Caco-2 (cell line): Measurements from ENCODE around the gene SHFL. TPM values are rescaled to one million over a fixed set of nuclear protein-coding genes. Genes with fewer than 3 reads are reported as not detected.

Experiments used
- BruUV-seq: library from RNA; stranded (reverse); fragments of 400-500 nt; replicated peaks from 2 replicates; lab custom pipeline; 2021; lab: Mats Ljungman, UMichigan
- CTCF ChIA-PET: fragments of 300-600 bp; sonication (Branson Sonifier 250); formaldehyde crosslinking; loops from one replicate; lab custom pipeline; 2022; ENCODE audit warnings: antibody characterized with exemption; lab: Charles Lee
- POLR2A ChIA-PET: fragments of 300-600 bp; sonication (Branson Sonifier 250); formaldehyde crosslinking; loops from one replicate; lab custom pipeline; 2022; ENCODE audit warnings: antibody characterized with exemption; lab: Charles Lee
- DNase-seq, 2 experiments: peaks; one replicate each; pipeline versions ENCODE4 v3.0.0 to v3.0.0-alpha.2; 2020 to 2022
- H3K27me3 ChIP-seq: replicated peaks from 2 replicates; pipeline ENCODE4 v1.6.0; 2011; ENCODE audit warnings: low read length; ENCODE audit not compliant: control insufficient read depth, insufficient read depth
- H3K36me3 ChIP-seq: 2 replicates; pipeline ENCODE4 v1.5.1; 2011; ENCODE audit warnings: low read length; ENCODE audit not compliant: control insufficient read depth, insufficient read depth
- H3K4me1 ChIP-seq: fragments of 250-450 bp; sonication (Bioruptor Pico); 2 replicates; pipeline ENCODE4 v1.5.1; 2020; ENCODE audit warnings: mild to moderate bottlenecking
- H3K4me3 ChIP-seq: 2 replicates; pipeline ENCODE4 v1.5.1; 2011; ENCODE audit warnings: low read depth, mild to moderate bottlenecking, control low read depth, low read length
- H3K9me3 ChIP-seq: fragments of 250-450 bp; sonication (Bioruptor Pico); 2 replicates; pipeline ENCODE4 v1.5.1; 2020; ENCODE audit warnings: mild to moderate bottlenecking, moderate library complexity
- H3K27ac Mint-ChIP-seq: one replicate; pipeline ENCODE4 v1.8.0; 2022; ENCODE audit warnings: mixed read lengths; ENCODE audit not compliant: unreplicated experiment
- H3K27me3 Mint-ChIP-seq: one replicate; pipeline ENCODE4 v1.8.0; 2022; ENCODE audit warnings: mixed read lengths; ENCODE audit not compliant: insufficient read depth, unreplicated experiment
- H3K36me3 Mint-ChIP-seq: one replicate; pipeline ENCODE4 v1.8.0; 2022; ENCODE audit warnings: mild to moderate bottlenecking, mixed read lengths; ENCODE audit not compliant: insufficient read depth, unreplicated experiment
- H3K4me1 Mint-ChIP-seq: one replicate; pipeline ENCODE4 v1.8.0; 2022; ENCODE audit warnings: low read depth, mixed read lengths; ENCODE audit not compliant: unreplicated experiment
- H3K4me3 Mint-ChIP-seq: one replicate; pipeline ENCODE4 v1.8.0; 2022; ENCODE audit warnings: mild to moderate bottlenecking, moderate library complexity, mixed read lengths; ENCODE audit not compliant: unreplicated experiment
- H3K9me3 Mint-ChIP-seq: one replicate; pipeline ENCODE4 v1.8.0; 2022; ENCODE audit warnings: mixed read lengths; ENCODE audit not compliant: unreplicated experiment
- intact Hi-C: fragments of 100-400 bp; cut with micrococcal nuclease; formaldehyde crosslinking; loops from one replicate; pipeline ENCODE4 v1.10.0; 2022; ENCODE audit not compliant: unreplicated experiment
- total RNA-seq: library from RNA; stranded (reverse); gene quantifications from 2 replicates; pipeline ENCODE4 v1.2.3, GENCODE V29; 2022
- TF ChIP-seq, protein P1 (sequence below), 2 experiments: fragments of 200-600 bp in 1 of 2; IDR thresholded peaks; 1 replicate in 1 of 2; 2 replicates in 1 of 2; pipeline versions ENCODE4 v1.5.1 to v1.8.0; 2011 to 2022; ENCODE audit warnings: antibody characterized with exemption in 1 of 2, control low read depth in 1 of 2, inconsistent platforms in 1 of 2, low read depth in 1 of 2, low read length in 1 of 2, mild to moderate bottlenecking in 1 of 2, moderate library complexity in 1 of 2; ENCODE audit not compliant: insufficient read depth in 1 of 2, severe bottlenecking in 1 of 2, unreplicated experiment in 1 of 2

SHFL gene
- total RNA-seq, 1 experiment from 2014 or later: 6.2 TPM

DNA sequence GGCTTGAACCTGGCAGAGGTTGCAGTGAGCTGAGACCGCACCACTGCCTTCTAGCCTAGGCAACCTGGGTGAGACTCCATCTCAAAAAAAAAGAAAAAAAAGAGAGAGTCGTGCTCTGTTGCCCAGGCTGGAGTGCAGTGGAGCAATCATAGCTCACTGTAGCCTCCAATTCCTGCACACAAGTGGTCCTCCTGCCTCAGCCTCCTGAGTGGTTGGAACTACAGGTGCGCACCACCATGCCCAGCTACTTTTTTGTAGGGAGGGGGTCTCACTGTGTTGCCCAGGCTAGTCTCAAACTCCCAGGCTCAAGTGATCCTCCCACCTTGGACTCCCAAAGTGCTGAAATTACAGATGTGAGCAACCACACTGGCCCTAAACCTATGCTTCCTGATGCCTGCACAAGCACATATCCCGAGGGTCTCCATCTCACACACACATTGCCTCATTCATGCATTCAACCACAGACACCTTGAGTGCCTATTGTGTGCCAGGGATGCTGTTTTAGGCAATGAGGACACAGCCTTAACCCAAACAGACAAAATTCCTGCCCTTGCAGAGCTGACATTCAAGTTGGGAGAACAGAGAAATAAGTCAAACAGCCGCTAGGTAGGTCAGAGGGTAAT is 14.2 kb downstream of the SHFL start:
- H3K27ac Mint-ChIP-seq: no peak overlapping the region
- Histone ChIP-seq H3K4me3 (no peak overlapping the region), H3K4me1 (no peaks in the 10 kb centered on the region), H3K36me3 (no peaks in the 10 kb centered on the region), H3K27me3 (no peaks in the 10 kb centered on the region), H3K9me3 (no peaks in the 10 kb centered on the region)
- no peaks in the 10 kb centered on the region for H3K9me3 Mint-ChIP-seq
- DNase-seq: no peak
- H3K4me3 Mint-ChIP-seq: no peak overlapping the region
- no peaks in the 10 kb centered on the region for H3K4me1 Mint-ChIP-seq
- CTCF ChIA-PET: no interaction called here
- BruUV-seq: no TSS peak
- TF ChIP-seq, protein P1, sequence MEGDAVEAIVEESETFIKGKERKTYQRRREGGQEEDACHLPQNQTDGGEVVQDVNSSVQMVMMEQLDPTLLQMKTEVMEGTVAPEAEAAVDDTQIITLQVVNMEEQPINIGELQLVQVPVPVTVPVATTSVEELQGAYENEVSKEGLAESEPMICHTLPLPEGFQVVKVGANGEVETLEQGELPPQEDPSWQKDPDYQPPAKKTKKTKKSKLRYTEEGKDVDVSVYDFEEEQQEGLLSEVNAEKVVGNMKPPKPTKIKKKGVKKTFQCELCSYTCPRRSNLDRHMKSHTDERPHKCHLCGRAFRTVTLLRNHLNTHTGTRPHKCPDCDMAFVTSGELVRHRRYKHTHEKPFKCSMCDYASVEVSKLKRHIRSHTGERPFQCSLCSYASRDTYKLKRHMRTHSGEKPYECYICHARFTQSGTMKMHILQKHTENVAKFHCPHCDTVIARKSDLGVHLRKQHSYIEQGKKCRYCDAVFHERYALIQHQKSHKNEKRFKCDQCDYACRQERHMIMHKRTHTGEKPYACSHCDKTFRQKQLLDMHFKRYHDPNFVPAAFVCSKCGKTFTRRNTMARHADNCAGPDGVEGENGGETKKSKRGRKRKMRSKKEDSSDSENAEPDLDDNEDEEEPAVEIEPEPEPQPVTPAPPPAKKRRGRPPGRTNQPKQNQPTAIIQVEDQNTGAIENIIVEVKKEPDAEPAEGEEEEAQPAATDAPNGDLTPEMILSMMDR (IDR thresholded peaks at IDR 0.05; ENCODE audit: insufficient read depth in 1 of 2, low read depth in 1 of 2, low read length in 1 of 2, severe bottlenecking in 1 of 2, unreplicated experiment in 1 of 2): no peak
- intact Hi-C loops: no loop called here
- H3K27me3 Mint-ChIP-seq: peaks cover 2% of the 10 kb centered on the region
- POLR2A ChIA-PET: no interaction called here
- peaks cover 15% of the 10 kb centered on the region for H3K36me3 Mint-ChIP-seq

DNA sequence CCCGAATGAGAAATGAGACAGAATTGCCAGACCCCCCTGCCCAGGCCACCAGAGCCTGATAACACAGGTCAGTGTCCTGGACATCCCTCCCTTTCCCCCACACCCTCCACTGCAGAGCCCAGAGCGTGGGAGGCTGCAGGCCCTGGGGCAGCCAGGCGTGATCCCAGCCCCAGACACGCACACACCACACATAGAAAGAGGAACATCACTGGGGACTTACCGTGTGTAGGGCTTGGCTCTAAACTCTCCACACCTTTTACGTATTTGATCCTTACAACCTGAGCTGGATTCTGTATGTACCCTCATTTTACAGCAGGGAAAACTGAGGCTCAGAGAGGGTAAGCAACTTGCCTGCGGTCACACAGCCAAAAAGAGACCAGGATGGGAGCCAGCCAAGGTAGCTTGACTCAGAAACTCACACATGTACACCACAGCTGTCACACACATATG is 16.7 kb downstream of the SHFL start:
- Mint-ChIP-seq H3K4me3 (no peak overlapping the region), H3K27ac (no peak overlapping the region), H3K36me3 (peaks cover 20% of the 10 kb centered on the region), H3K27me3 (peaks cover 2% of the 10 kb centered on the region), H3K9me3 (no peaks in the 10 kb centered on the region), H3K4me1 (peaks cover 5% of the 10 kb centered on the region)
- ChIA-PET POLR2A (no interaction called here), CTCF (interaction anchor here (0.6 kb wide), 1 partner anchor 89 kb away, joined by 4 read pairs; no protein-coding TSS in a partner anchor)
- no peaks in the 10 kb centered on the region for H3K27me3 ChIP-seq
- DNase-seq: no peak
- TF ChIP-seq, protein P1 (IDR thresholded peaks at IDR 0.05; ENCODE audit: insufficient read depth in 1 of 2, low read depth in 1 of 2, low read length in 1 of 2, severe bottlenecking in 1 of 2, unreplicated experiment in 1 of 2): no peak
- no peaks in the 10 kb centered on the region; the same call in 1 of the 2 replicates for H3K4me1 ChIP-seq
- no TSS peak for BruUV-seq
- H3K9me3 ChIP-seq: no peaks in the 10 kb centered on the region
- intact Hi-C loops: no loop called here
- no peak overlapping the region for H3K4me3 ChIP-seq
- H3K36me3 ChIP-seq: no peaks in the 10 kb centered on the region

DNA sequence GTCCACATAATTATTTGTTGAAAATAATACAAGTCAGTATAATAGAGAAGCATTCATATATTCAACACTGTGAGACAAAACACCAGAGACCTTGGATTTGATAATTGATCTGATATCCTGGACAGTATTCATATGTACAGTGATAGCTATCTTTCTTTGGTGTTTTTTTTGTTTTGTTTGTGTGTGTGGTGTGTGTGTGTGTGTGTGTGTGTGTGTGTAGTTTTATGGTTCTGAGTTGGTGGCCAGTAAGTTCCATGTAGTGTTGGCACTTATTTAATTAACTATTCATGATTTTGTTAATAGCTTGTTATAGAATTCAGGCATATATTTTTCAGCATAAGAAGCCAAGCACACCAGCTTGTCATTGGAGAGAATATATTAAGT is 18.0 kb downstream of the SHFL start:
- H3K4me3 ChIP-seq: no peak overlapping the region
- peaks cover 2% of the 10 kb centered on the region for H3K27me3 Mint-ChIP-seq
- ChIA-PET POLR2A (interaction anchor here (0.6 kb wide), 1 partner anchor 328 kb away, joined by 8 read pairs; no protein-coding TSS in a partner anchor), CTCF (no interaction called here)
- no peak for DNase-seq
- no peak overlapping the region for H3K27ac Mint-ChIP-seq
- TF ChIP-seq, protein P1 (IDR thresholded peaks at IDR 0.05; ENCODE audit: insufficient read depth in 1 of 2, low read depth in 1 of 2, low read length in 1 of 2, severe bottlenecking in 1 of 2, unreplicated experiment in 1 of 2): no peak
- no peaks in the 10 kb centered on the region for H3K36me3 ChIP-seq
- BruUV-seq: no TSS peak
- peaks cover 33% of the 10 kb centered on the region for H3K36me3 Mint-ChIP-seq
- no peak overlapping the region for H3K4me3 Mint-ChIP-seq
- H3K9me3 ChIP-seq: no peaks in the 10 kb centered on the region
- H3K4me1 ChIP-seq: no peaks in the 10 kb centered on the region; the same call in 1 of the 2 replicates
- intact Hi-C loops: no loop called here
- no peaks in the 10 kb centered on the region for H3K27me3 ChIP-seq
- no peaks in the 10 kb centered on the region for H3K9me3 Mint-ChIP-seq
- peaks cover 5% of the 10 kb centered on the region for H3K4me1 Mint-ChIP-seq
